ENCODE measurements around the gene ATXN10. TPM values are rescaled to one million over a fixed set of nuclear protein-coding genes. Genes with fewer than 3 reads are reported as not detected.

The ATXN10 gene
- total RNA-seq, 3 donors from 2014 or later: 59.9 to 136 (median 66.8) TPM

DNA sequence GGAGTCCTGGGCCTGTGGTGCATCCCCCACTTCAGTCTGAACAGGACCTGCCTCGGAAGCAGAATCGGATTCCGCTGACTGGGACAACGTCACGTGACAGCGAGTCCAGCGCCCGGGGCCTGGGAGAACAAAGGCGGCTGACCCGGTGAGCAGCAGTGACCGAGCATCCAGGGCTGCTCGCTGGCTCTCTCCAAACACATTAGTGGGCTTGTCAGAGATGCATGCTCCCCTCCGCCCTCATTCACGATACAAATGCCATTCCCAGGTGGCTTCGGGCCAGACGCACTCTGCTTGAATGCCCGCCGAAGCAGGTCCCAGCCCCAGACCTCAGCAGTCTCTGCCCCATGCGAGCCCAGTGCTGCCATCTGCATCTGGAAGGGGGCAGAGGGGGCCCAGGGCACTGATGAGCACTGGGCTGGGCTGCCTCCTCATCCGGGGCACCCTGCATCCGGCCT, 214.3 kb downstream of the ATXN10 start:
- no peak for ATAC-seq
- no peaks in the 10 kb centered on the region for H3K36me3 ChIP-seq (ENCODE audit: low read depth)
- H3K9me3 ChIP-seq: no peaks in the 10 kb centered on the region
- no peak for TF ChIP-seq CTCF (IDR thresholded peaks at IDR 0.05)
- intact Hi-C loops (cut with DNase I, micrococcal nuclease): no loop called here
- no peaks in the 10 kb centered on the region for H3K4me1 ChIP-seq (ENCODE audit: low read depth)
- DNase-seq: peak in 2 of 3 donors; percentile 15 to 37
- no peak overlapping the region for H3K4me3 ChIP-seq

DNA sequence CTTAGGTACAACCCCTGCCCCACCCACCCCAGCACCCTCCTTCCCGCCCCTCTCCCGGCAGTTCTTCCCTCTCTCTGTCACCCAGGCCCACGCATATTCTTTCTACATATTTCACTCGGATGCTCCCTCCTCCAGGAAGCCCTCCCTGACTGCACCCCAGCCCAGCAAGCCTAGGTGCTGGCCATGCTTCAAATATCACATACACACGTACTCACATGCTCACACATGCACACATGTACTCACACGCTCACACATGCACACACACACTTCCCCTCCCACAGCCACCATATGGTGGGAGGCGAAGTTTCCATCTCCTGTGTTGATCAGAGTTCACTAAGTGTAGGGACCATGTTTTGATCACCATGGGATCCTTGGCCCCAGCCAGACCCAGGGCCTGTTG, 214.9 kb downstream of the ATXN10 start:
- TF ChIP-seq CTCF (IDR thresholded peaks at IDR 0.05): no peak
- Histone ChIP-seq H3K4me1 (ENCODE audit: low read depth) (no peaks in the 10 kb centered on the region), H3K36me3 (ENCODE audit: low read depth) (no peaks in the 10 kb centered on the region), H3K9me3 (no peaks in the 10 kb centered on the region), H3K4me3 (no peak overlapping the region)
- intact Hi-C loops (cut with DNase I, micrococcal nuclease): no loop called here
- ATAC-seq (no peak), DNase-seq (no peak)

DNA sequence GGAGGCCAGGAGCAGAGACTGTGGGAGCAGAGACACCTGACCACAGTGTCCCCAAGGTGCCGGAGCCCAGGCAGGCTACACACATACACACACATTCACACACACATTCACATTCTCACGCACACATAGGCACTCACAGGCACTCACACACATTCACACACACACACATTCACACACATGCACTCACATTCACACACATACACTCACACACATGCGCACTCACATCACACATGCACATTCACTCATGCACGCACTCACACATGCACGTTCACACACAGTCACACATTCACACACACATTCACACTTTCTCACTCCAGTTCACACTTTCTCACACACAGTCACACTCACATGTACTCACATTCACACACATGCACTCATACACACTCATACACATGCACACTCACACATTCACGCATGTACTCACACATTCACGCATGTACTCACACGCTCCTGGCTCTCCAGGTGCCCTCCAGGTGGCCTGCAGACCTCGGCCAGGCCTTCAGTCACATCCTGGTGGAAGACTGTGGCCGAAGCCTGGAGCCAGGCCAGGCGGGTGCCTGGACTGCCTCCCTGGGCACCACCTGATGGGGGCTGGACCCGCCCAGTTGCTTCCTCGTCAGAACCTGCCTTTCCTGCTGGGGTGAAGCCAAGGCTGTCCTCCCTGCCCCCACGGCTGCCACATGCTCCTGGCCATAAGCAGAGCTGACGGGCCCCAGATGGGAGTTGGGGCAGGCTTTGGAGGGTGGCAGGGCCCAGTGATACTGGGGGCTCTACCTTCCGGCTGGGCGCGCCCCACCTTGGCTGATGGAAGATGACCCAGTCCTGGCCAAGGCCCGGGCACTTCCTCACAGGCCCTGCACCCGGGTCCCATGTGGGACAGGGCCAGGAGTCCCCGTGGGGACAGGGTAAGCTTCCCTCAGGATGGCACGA, 215.8 kb downstream of the ATXN10 start:
- Histone ChIP-seq H3K4me3 (no peak overlapping the region), H3K4me1 (ENCODE audit: low read depth) (no peaks in the 10 kb centered on the region), H3K36me3 (ENCODE audit: low read depth) (no peaks in the 10 kb centered on the region), H3K9me3 (no peaks in the 10 kb centered on the region)
- no peak for TF ChIP-seq CTCF (IDR thresholded peaks at IDR 0.05)
- peak; percentile 16 to 58 (median 25) for DNase-seq
- peak; percentile 39 for ATAC-seq
- intact Hi-C loops (cut with DNase I, micrococcal nuclease): no loop called here

DNA sequence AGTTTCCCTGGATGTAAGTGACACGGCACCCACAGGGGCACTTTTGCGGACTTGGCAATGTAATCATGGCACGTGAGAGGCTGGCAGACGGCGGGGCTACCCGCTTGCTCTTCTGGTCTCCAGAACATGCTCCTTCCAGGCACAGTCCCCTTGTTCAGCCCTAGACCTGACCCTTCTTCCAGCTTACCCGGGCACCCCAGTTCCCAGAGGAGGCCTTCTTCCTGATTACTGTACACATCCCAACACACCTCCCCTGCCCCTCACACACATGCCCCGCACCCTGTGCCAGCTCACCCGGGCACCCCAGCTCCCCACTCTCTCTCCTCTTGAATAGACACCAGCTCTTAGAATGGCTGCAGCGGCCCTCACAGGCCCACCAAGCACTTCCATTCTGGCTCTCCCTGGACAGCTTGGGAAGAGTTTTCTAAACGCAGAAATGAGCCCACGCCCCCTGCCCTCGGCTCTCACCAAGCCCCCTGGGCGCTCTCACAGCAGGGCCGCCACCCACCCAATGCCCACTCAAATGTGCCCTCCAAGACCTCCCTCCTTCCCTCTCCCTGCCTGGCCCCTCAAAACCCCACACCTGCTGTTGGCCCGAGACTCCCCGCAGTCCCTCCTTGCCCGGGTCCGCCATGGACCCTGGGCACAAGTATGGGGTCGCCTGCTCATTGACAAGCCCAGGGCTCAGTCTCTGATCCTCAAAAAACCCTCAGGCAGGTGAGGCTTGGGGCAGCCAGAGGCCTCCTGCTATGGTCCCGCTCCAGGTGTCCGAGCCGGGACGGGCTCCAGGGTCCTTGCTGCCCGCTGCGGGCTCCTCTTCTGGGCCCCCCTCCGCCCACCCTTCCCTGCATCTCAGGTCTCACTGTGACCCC, 216.8 kb downstream of the ATXN10 start:
- H3K4me1 ChIP-seq (ENCODE audit: low read depth): no peaks in the 10 kb centered on the region
- no peak overlapping the region for H3K4me3 ChIP-seq
- no peak for TF ChIP-seq CTCF (IDR thresholded peaks at IDR 0.05)
- ATAC-seq: no peak
- DNase-seq: peak in 2 of 3 donors; percentile 19 to 31
- H3K9me3 ChIP-seq: no peaks in the 10 kb centered on the region
- intact Hi-C loops (cut with DNase I, micrococcal nuclease): no loop called here
- H3K36me3 ChIP-seq (ENCODE audit: low read depth): no peaks in the 10 kb centered on the region

DNA sequence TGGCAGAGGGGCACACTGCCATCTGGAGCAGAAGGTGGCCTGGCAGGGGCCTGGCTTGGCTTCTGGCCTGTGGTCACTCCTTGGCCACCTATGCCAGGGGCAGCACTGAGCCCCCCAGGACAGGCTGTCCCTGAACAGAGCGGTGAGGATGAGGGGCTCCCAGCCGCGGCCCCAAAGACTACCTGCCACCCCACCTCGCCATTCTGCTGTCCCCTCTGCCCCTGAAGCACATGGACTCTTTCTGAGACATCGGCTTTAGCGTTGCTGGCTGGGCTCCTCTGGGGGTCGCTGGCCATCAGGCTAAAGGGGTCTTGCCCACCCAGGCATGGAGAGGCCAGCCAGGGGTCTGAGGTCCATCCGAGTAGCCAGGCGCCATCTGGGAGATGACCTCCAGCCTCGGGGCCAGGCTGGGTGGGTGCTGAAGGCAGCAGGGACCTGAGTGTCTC, 217.5 kb downstream of the ATXN10 start:
- Histone ChIP-seq H3K4me3 (no peak overlapping the region), H3K36me3 (ENCODE audit: low read depth) (no peaks in the 10 kb centered on the region), H3K9me3 (no peaks in the 10 kb centered on the region), H3K4me1 (ENCODE audit: low read depth) (no peaks in the 10 kb centered on the region)
- intact Hi-C loops (cut with DNase I, micrococcal nuclease): no loop called here
- DNase-seq: peak in 1 of 3 donors; percentile 29
- no peak for ATAC-seq
- TF ChIP-seq CTCF (IDR thresholded peaks at IDR 0.05): no peak
